OCI-LY1 (cell line): ENCODE data around the gene SP6.

ENCODE experiments used
- H2AFZ ChIP-seq: fragments of 200-600 bp; sonication (generic), shearing (Covaris generic); 2 replicates; pipeline ENCODE4 v1.6.0; 2014; ENCODE audit warnings: antibody characterized with exemption, mild to moderate bottlenecking, low read length
- H3F3A ChIP-seq: fragments of 200-600 bp; sonication (generic), shearing (Covaris generic); 2 replicates; pipeline ENCODE4 v1.6.0; 2014; ENCODE audit warnings: mild to moderate bottlenecking, antibody characterized with exemption, low read length, moderate library complexity; ENCODE audit not compliant: insufficient read depth
- H3K27ac ChIP-seq: fragments of 200-600 bp; sonication (generic); 2 replicates; pipeline ENCODE4 v1.5.1; 2014; ENCODE audit warnings: low read length, mixed run types, mild to moderate bottlenecking, low read depth; ENCODE audit not compliant: poor library complexity, severe bottlenecking
- H3K27me3 ChIP-seq: fragments of 200-600 bp; sonication (generic); 2 replicates; pipeline ENCODE4 v1.6.0; 2014; ENCODE audit warnings: antibody characterized with exemption, mild to moderate bottlenecking, low read length, moderate library complexity; ENCODE audit not compliant: insufficient read depth
- H3K36me3 ChIP-seq: fragments of 200-600 bp; sonication (generic); 2 replicates; pipeline ENCODE4 v1.6.1; 2014; ENCODE audit warnings: mild to moderate bottlenecking, antibody characterized with exemption, low read length, moderate library complexity, mixed read lengths; ENCODE audit not compliant: insufficient read depth
- H3K4me1 ChIP-seq: fragments of 200-600 bp; sonication (generic); 2 replicates; pipeline ENCODE4 v1.5.1; 2014; ENCODE audit warnings: mild to moderate bottlenecking, low read length, moderate library complexity; ENCODE audit not compliant: insufficient read depth, severe bottlenecking
- H3K4me2 ChIP-seq: fragments of 200-600 bp; sonication (generic), shearing (Covaris generic); 2 replicates; pipeline ENCODE4 v1.6.1; 2014; ENCODE audit warnings: low read length
- H3K4me3 ChIP-seq: fragments of 200-600 bp; sonication (generic); 2 replicates; pipeline ENCODE4 v1.5.1; 2014; ENCODE audit warnings: low read length, low read depth, mild to moderate bottlenecking, mixed read lengths; ENCODE audit not compliant: poor library complexity, severe bottlenecking
- H3K79me2 ChIP-seq: fragments of 200-600 bp; shearing (Covaris generic); 2 replicates; pipeline ENCODE4 v1.6.1; 2016; ENCODE audit warnings: mixed run types, low read length, mixed read lengths; ENCODE audit not compliant: insufficient read depth
- H3K9ac ChIP-seq: fragments of 200-600 bp; sonication (generic), shearing (Covaris generic); 2 replicates; pipeline ENCODE4 v1.6.1; 2014; ENCODE audit warnings: mild to moderate bottlenecking, low read length, mixed read lengths
- H3K9me2 ChIP-seq: fragments of 200-600 bp; sonication (generic), shearing (Covaris generic); 2 replicates; pipeline ENCODE4 v1.6.1; 2014; ENCODE audit warnings: low read depth, mild to moderate bottlenecking, low read length, mixed read lengths
- H3K9me3 ChIP-seq: fragments of 200-600 bp; shearing (Covaris generic); 2 replicates; pipeline ENCODE4 v1.6.1; 2014; ENCODE audit warnings: low read length, mixed read lengths
- H4K20me1 ChIP-seq: fragments of 200-600 bp; sonication (generic), shearing (Covaris generic); 2 replicates; pipeline ENCODE4 v1.6.0; 2016; ENCODE audit warnings: mild to moderate bottlenecking, low read length; ENCODE audit not compliant: insufficient read depth
- CTCF ChIP-seq: fragments of 200-600 bp; sonication (generic), shearing (Covaris generic); IDR thresholded peaks from 2 replicates; pipeline ENCODE4 v1.5.1; 2017; ENCODE audit warnings: mild to moderate bottlenecking, antibody characterized with exemption, low read length, moderate library complexity, mixed read lengths
- EZH2 ChIP-seq: fragments of 200-600 bp; sonication (generic), shearing (Covaris generic); IDR thresholded peaks from 2 replicates; pipeline ENCODE4 v1.8.0; 2017; ENCODE audit warnings: borderline replicate concordance, mixed run types, mild to moderate bottlenecking, antibody characterized with exemption, low read length, moderate library complexity, mixed read lengths

The SP6 gene

GRCh38 chr17:47819475-47819874, 31.5 kb downstream of the SP6 start:
- H3K4me3 ChIP-seq: no peak overlapping the region
- no peaks in the 10 kb centered on the region for H3K79me2 ChIP-seq
- H3K27ac ChIP-seq: no peak overlapping the region
- no peak for TF ChIP-seq EZH2
- no peak for TF ChIP-seq CTCF
- peaks cover 21% of the 10 kb centered on the region for H3K4me1 ChIP-seq
- no peak overlapping the region for H3K9ac ChIP-seq
- no peaks in the 10 kb centered on the region for H3F3A ChIP-seq
- peaks cover 43% of the 10 kb centered on the region; the same call in 1 of the 2 replicates for H3K36me3 ChIP-seq
- no peaks in the 10 kb centered on the region for H4K20me1 ChIP-seq
- no peak overlapping the region for H2AFZ ChIP-seq
- H3K9me2 ChIP-seq: no peaks in the 10 kb centered on the region
- no peaks in the 10 kb centered on the region for H3K9me3 ChIP-seq
- no peak overlapping the region for H3K4me2 ChIP-seq
- no peaks in the 10 kb centered on the region for H3K27me3 ChIP-seq

- H3K9me2 ChIP-seq: no peaks in the 10 kb centered on the region
Observed at GRCh38 chr17:47818002-47818695, 32.8 kb downstream of the SP6 start.

DNA sequence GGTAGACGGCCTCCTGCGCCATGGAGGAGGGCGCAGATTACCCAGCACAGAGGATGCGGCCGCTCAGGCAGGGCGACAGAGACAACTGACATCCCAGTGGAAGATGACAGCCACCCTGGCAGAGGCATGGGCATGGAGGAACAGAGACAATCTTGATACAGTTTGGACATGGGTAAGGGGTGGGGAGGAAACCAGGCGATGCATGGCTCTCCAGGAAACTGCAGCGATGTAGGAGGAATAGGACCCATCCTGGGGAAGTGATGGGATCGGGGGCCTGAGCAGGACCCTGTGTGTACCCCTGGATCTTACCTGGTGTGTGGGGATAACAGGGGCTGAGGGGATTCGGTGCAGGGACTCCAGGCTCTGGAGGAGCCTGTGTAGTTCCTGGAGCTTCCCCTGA, 34.0 kb downstream of the SP6 start:
- H3K4me3 ChIP-seq: no peak overlapping the region
- no peaks in the 10 kb centered on the region for H3K9me2 ChIP-seq
- TF ChIP-seq CTCF: no peak
- no peak for TF ChIP-seq EZH2
- no peaks in the 10 kb centered on the region for H3F3A ChIP-seq
- H3K27ac ChIP-seq: no peak overlapping the region
- no peaks in the 10 kb centered on the region for H3K9me3 ChIP-seq
- H4K20me1 ChIP-seq: no peaks in the 10 kb centered on the region
- H2AFZ ChIP-seq: no peak overlapping the region
- H3K36me3 ChIP-seq: peaks cover 41% of the 10 kb centered on the region
- H3K4me1 ChIP-seq: peaks cover 17% of the 10 kb centered on the region
- no peaks in the 10 kb centered on the region for H3K79me2 ChIP-seq
- H3K4me2 ChIP-seq: no peak overlapping the region
- no peaks in the 10 kb centered on the region for H3K27me3 ChIP-seq
- no peak overlapping the region for H3K9ac ChIP-seq

More at GRCh38 chr17:47818002-47818695, 32.8 kb downstream of the SP6 start:
- Histone ChIP-seq H3F3A (no peaks in the 10 kb centered on the region), H3K79me2 (no peaks in the 10 kb centered on the region), H3K4me1 (peaks cover 21% of the 10 kb centered on the region), H3K9ac (no peak overlapping the region), H3K36me3 (peaks cover 36% of the 10 kb centered on the region), H3K27me3 (no peaks in the 10 kb centered on the region), H2AFZ (no peak overlapping the region), H3K4me3 (no peak overlapping the region), H3K4me2 (no peak overlapping the region), H4K20me1 (no peaks in the 10 kb centered on the region), H3K9me3 (no peaks in the 10 kb centered on the region), H3K27ac (no peak overlapping the region)
- no peak for TF ChIP-seq EZH2
- TF ChIP-seq CTCF: no peak
